Body of pancreas (tissue), 4 donors: Measurements from ENCODE around the gene UBE2V1. TPM values are rescaled to one million over a fixed set of nuclear protein-coding genes. Genes with fewer than 3 reads are reported as not detected.

Experiments used
- ATAC-seq: fragments of 150-250 bp; one replicate; pipeline ENCODE4 v1.9.1; 2016
- DNase-seq, 4 donors: peaks; one replicate each; pipeline ENCODE4 v3.0.0-alpha.2; 2019
- H3K27ac ChIP-seq, 4 donors: fragments of 200-600 bp; sonication (generic); 1 replicate in 3 of 4; 2 replicates in 1 of 4; pipeline versions ENCODE4 v1.5.1 to v1.6.1; 2016 to 2019; ENCODE audit warnings: mild to moderate bottlenecking in 1 of 4, mixed read lengths in 1 of 4, moderate library complexity in 1 of 4
- H3K27me3 ChIP-seq, 2 donors: fragments of 200-600 bp; sonication (generic); one replicate each; pipeline ENCODE4 v1.6.0; 2016; ENCODE audit warnings: mild to moderate bottlenecking in 1 of 2
- H3K36me3 ChIP-seq, 2 donors: fragments of 200-600 bp; sonication (generic); replicated peaks in 1 of 2; 2 replicates each; pipeline ENCODE4 v1.5.1; 2016; ENCODE audit warnings: low read depth in 2 of 2; ENCODE audit not compliant: insufficient read depth in 1 of 2
- H3K4me1 ChIP-seq: fragments of 200-600 bp; sonication (generic); one replicate; pipeline ENCODE4 v1.6.0; 2016
- H3K4me3 ChIP-seq, 2 donors: fragments of 200-600 bp; sonication (generic); 1 replicate in 1 of 2; 2 replicates in 1 of 2; pipeline ENCODE4 v1.5.1; 2016 to 2019
- H3K9me3 ChIP-seq, 3 donors: fragments of 200-600 bp; sonication (generic); 1 replicate in 2 of 3; 2 replicates in 1 of 3; pipeline ENCODE4 v1.5.1; 2016
- CTCF ChIP-seq, 7 experiments: fragments of 450-650 bp in 4 of 7; fragments of 200-600 bp in 3 of 7; sonication (generic) in 3 of 7; IDR thresholded peaks; one replicate each; pipeline ENCODE4 v1.5.1; 2016 to 2019; ENCODE audit warnings: antibody characterized with exemption in 7 of 7
- POLR2A ChIP-seq, 3 donors: fragments of 450-650 bp; IDR thresholded peaks; one replicate each; pipeline ENCODE4 v1.6.1; 2016; ENCODE audit warnings: antibody characterized with exemption in 3 of 3, mild to moderate bottlenecking in 2 of 3
- WGBS, 2 donors: methylation state at CpG; one replicate each; pipeline ENCODE4 v1.1.5; 2017; 5-methylcytosine and 5-hydroxymethylcytosine counted together
- intact Hi-C: fragments of 100-400 bp; cut with DNase I; formaldehyde crosslinking; loops from one replicate; pipeline ENCODE4 v1.15.1; 2023
- total RNA-seq, 2 donors: library from RNA; depleted of rRNA; stranded (reverse); fragments of >200 nt; gene quantifications; one replicate each; pipeline ENCODE4 v1.1.0, GENCODE V29; 2016

UBE2V1 gene
- total RNA-seq, 2 donors from 2014 or later = 42.0 to 43.8 TPM

GRCh38 chr20:50096237-50096636, 16.7 kb downstream of the UBE2V1 start:
- no peak for ATAC-seq

GRCh38 chr20:50095476-50096078, 17.4 kb downstream of the UBE2V1 start:
- H3K27ac ChIP-seq = no peak overlapping the region
- DNase-seq = peak in 1 of 4 donors; percentile 5
- ATAC-seq = no peak
- H3K4me1 ChIP-seq = peaks cover 17% of the 10 kb centered on the region
- H3K4me3 ChIP-seq = no peak overlapping the region
- WGBS, 2 donors = 72 to 84% methylated on average over 4 of the region's 4 CpGs
- no peaks in the 10 kb centered on the region for H3K27me3 ChIP-seq
- intact Hi-C loops = no loop called here
- no peak for TF ChIP-seq POLR2A (IDR thresholded peaks at IDR 0.05)
- H3K36me3 ChIP-seq = peaks cover 0 to 9% of the 10 kb centered on the region in 2 donors
- H3K9me3 ChIP-seq = no peaks in the 10 kb centered on the region

More at GRCh38 chr20:50096237-50096636, 16.7 kb downstream of the UBE2V1 start:
- H3K27me3 ChIP-seq = no peaks in the 10 kb centered on the region
- TF ChIP-seq POLR2A (IDR thresholded peaks at IDR 0.05) = no peak
- no peak for TF ChIP-seq CTCF (IDR thresholded peaks at IDR 0.05)
- 77 to 78% methylated on average over 3 of the region's 3 CpGs for WGBS, 2 donors
- no peak overlapping the region for H3K4me3 ChIP-seq
- peaks cover 0 to 9% of the 10 kb centered on the region in 2 donors for H3K36me3 ChIP-seq
- intact Hi-C loops = no loop called here
- H3K4me1 ChIP-seq = peaks cover 23% of the 10 kb centered on the region
- no peak overlapping the region for H3K27ac ChIP-seq
- no peaks in the 10 kb centered on the region for H3K9me3 ChIP-seq
- DNase-seq = peak in 1 of 4 donors; percentile 3

GRCh38 chr20:50094522-50094921, 18.4 kb downstream of the UBE2V1 start:
- DNase-seq (no peak), ATAC-seq (no peak)
- Histone ChIP-seq H3K4me1 (peaks cover 9% of the 10 kb centered on the region), H3K36me3 (peaks cover 0 to 11% of the 10 kb centered on the region in 2 donors), H3K27me3 (no peaks in the 10 kb centered on the region), H3K27ac (no peak overlapping the region), H3K9me3 (no peaks in the 10 kb centered on the region), H3K4me3 (no peak overlapping the region)
- TF ChIP-seq POLR2A (IDR thresholded peaks at IDR 0.05) (no peak), CTCF (IDR thresholded peaks at IDR 0.05) (no peak)
- 85 to 87% methylated on average over 4 of the region's 4 CpGs for WGBS, 2 donors
- intact Hi-C loops = no loop called here

- Histone ChIP-seq H3K36me3 (peaks cover 0 to 11% of the 10 kb centered on the region in 2 donors), H3K4me3 (no peak overlapping the region), H3K4me1 (no peaks in the 10 kb centered on the region), H3K9me3 (no peaks in the 10 kb centered on the region), H3K27me3 (no peaks in the 10 kb centered on the region), H3K27ac (no peak overlapping the region)
- intact Hi-C loops = no loop called here
- no peak for DNase-seq
- ATAC-seq = no peak
- no peak for TF ChIP-seq CTCF (IDR thresholded peaks at IDR 0.05)
- TF ChIP-seq POLR2A (IDR thresholded peaks at IDR 0.05) = no peak
- WGBS, 2 donors = 85 to 90% methylated on average over 2 of the region's 2 CpGs
Measured at GRCh38 chr20:50093240-50093639, 19.7 kb downstream of the UBE2V1 start.

GRCh38 chr20:50092436-50092835, 20.5 kb downstream of the UBE2V1 start:
- H3K27ac ChIP-seq = no peak overlapping the region
- H3K36me3 ChIP-seq = peaks cover 0 to 11% of the 10 kb centered on the region in 2 donors
- no peaks in the 10 kb centered on the region for H3K27me3 ChIP-seq
- no peaks in the 10 kb centered on the region for H3K9me3 ChIP-seq
- TF ChIP-seq CTCF (IDR thresholded peaks at IDR 0.05) (no peak), POLR2A (IDR thresholded peaks at IDR 0.05) (no peak)
- DNase-seq (no peak), ATAC-seq (no peak)
- intact Hi-C loops = no loop called here
- 76 to 81% methylated on average over 4 of the region's 4 CpGs for WGBS, 2 donors
- no peak overlapping the region for H3K4me3 ChIP-seq
- H3K4me1 ChIP-seq = no peaks in the 10 kb centered on the region
